Neuronal stem cell (in vitro differentiated cells): Measurements from ENCODE around the gene ZNF236.
"Not testable (repeated sequence)": the region's sequence is repeated elsewhere in the genome, so short reads cannot be mapped to it uniquely, and the experiment has no call there.

Experiments used
- DNase-seq: peaks from one replicate; pipeline ENCODE4 v3.0.0-alpha.2; 2013; ENCODE audit warnings: low spot score
- H2AFZ ChIP-seq: one replicate; pipeline ENCODE4 v1.6.1; 2013; ENCODE audit warnings: mild to moderate bottlenecking, low read length, inconsistent platforms
- H2AK5ac ChIP-seq: 2 replicates; pipeline ENCODE4 v1.6.1; 2013; ENCODE audit warnings: low read depth, mild to moderate bottlenecking, inconsistent platforms, low read length, moderate library complexity, mixed read lengths
- H2BK120ac ChIP-seq: 2 replicates; pipeline ENCODE4 v1.6.1; 2013; ENCODE audit warnings: low read depth, mild to moderate bottlenecking, inconsistent platforms, low read length, moderate library complexity, mixed read lengths
- H2BK12ac ChIP-seq: one replicate; pipeline ENCODE4 v1.6.1; 2013; ENCODE audit warnings: low read length, inconsistent platforms
- H2BK15ac ChIP-seq: 2 replicates; pipeline ENCODE4 v1.6.1; 2013; ENCODE audit warnings: mild to moderate bottlenecking, low read length, inconsistent platforms, mixed read lengths
- H2BK5ac ChIP-seq: one replicate; pipeline ENCODE4 v1.6.1; 2013; ENCODE audit warnings: inconsistent platforms, mild to moderate bottlenecking, low read length, moderate library complexity
- H3K14ac ChIP-seq: one replicate; pipeline ENCODE4 v1.6.1; 2013; ENCODE audit warnings: low read length, inconsistent platforms
- H3K18ac ChIP-seq: 2 replicates; pipeline ENCODE4 v1.6.1; 2013; ENCODE audit warnings: low read length, inconsistent platforms
- H3K23ac ChIP-seq: 2 replicates; pipeline ENCODE4 v1.6.1; 2013; ENCODE audit warnings: low read depth, mild to moderate bottlenecking, mixed read lengths, low read length, inconsistent platforms; ENCODE audit not compliant: poor library complexity
- H3K27ac ChIP-seq: replicated peaks from 3 replicates; pipeline ENCODE4 v1.5.1; 2013; ENCODE audit warnings: low read length, inconsistent platforms
- H3K27me3 ChIP-seq, 3 experiments: 2 replicates each; pipeline ENCODE4 v1.6.1; 2013; ENCODE audit warnings: low read length in 3 of 3, mild to moderate bottlenecking in 2 of 3, inconsistent platforms in 1 of 3, low read depth in 1 of 3, mixed read lengths in 1 of 3, moderate library complexity in 1 of 3; ENCODE audit not compliant: control insufficient read depth in 3 of 3, insufficient read depth in 3 of 3
- H3K36me3 ChIP-seq, 2 donors: replicated peaks in 1 of 2; 2 replicates each; pipeline ENCODE4 v1.6.1; 2013; ENCODE audit warnings: low read length in 2 of 2; ENCODE audit not compliant: control insufficient read depth in 2 of 2, insufficient read depth in 2 of 2
- H3K4ac ChIP-seq: 2 replicates; pipeline ENCODE4 v1.6.1; 2013; ENCODE audit warnings: inconsistent platforms, mild to moderate bottlenecking, low read length, moderate library complexity
- H3K4me1 ChIP-seq, 2 donors: 1 replicate in 1 of 2; 2 replicates in 1 of 2; pipeline ENCODE4 v1.6.1; 2013; ENCODE audit warnings: low read length in 2 of 2, low read depth in 1 of 2; ENCODE audit not compliant: control insufficient read depth in 2 of 2, insufficient read depth in 1 of 2
- H3K4me2 ChIP-seq: one replicate; pipeline ENCODE4 v1.6.1; 2013; ENCODE audit warnings: mild to moderate bottlenecking, low read length, inconsistent platforms; ENCODE audit not compliant: insufficient read depth, poor library complexity, severe bottlenecking
- H3K4me3 ChIP-seq, 2 donors: 2 replicates each; pipeline ENCODE4 v1.5.1; 2013; ENCODE audit warnings: low read length in 2 of 2, mild to moderate bottlenecking in 2 of 2, inconsistent platforms in 1 of 2, moderate library complexity in 1 of 2
- H3K79me1 ChIP-seq: one replicate; pipeline ENCODE4 v1.6.1; 2013; ENCODE audit warnings: low read depth, mild to moderate bottlenecking, inconsistent platforms, low read length, moderate library complexity
- H3K9ac ChIP-seq: one replicate; pipeline ENCODE4 v1.6.1; 2013; ENCODE audit warnings: mild to moderate bottlenecking, low read depth, low read length, inconsistent platforms; ENCODE audit not compliant: poor library complexity
- H3K9me3 ChIP-seq, 2 donors: replicated peaks in 1 of 2; 2 replicates each; pipeline versions ENCODE3 to v1.6.1; 2013; ENCODE audit warnings: low read length in 2 of 2, mild to moderate bottlenecking in 2 of 2, inconsistent platforms in 1 of 2, low read depth in 1 of 2, mixed read lengths in 1 of 2, moderate library complexity in 1 of 2; ENCODE audit not compliant: control insufficient read depth in 2 of 2, insufficient read depth in 1 of 2
- H4K8ac ChIP-seq: one replicate; pipeline ENCODE4 v1.6.1; 2013; ENCODE audit warnings: low read depth, mild to moderate bottlenecking, inconsistent platforms, low read length, moderate library complexity
- H4K91ac ChIP-seq: one replicate; pipeline ENCODE4 v1.6.1; 2013; ENCODE audit warnings: low read length, low read depth, mild to moderate bottlenecking, inconsistent platforms; ENCODE audit not compliant: poor library complexity
- WGBS, 2 donors: extraction: QIAGEN DNeasy Blood & Tissue Kit; methylation state at CpG; one replicate each; pipeline ENCODE4 v1.1.7; 2013; ENCODE audit warnings: missing lambda C conversion rate in 2 of 2, mixed read lengths in 1 of 2; ENCODE audit not compliant: insufficient read length in 2 of 2, insufficient replicate concordance in 1 of 2; ENCODE audit errors: extremely low coverage in 2 of 2; 5-methylcytosine and 5-hydroxymethylcytosine counted together

Gene ZNF236

GRCh38 chr18:76941284-76941683 is 118.9 kb downstream of the ZNF236 start:
- Histone ChIP-seq H3K23ac (peak overlapping the region; percentile 73), H3K27ac (no peak overlapping the region), H2BK5ac (no peak overlapping the region), H3K79me1 (peaks cover 2% of the 10 kb centered on the region), H2AFZ (no peak overlapping the region), H3K4me2 (no peak overlapping the region), H2AK5ac (no peak overlapping the region), H3K4me1 (no peaks in the 10 kb centered on the region), H3K14ac (peak overlapping the region; percentile 67), H3K9me3 (peaks cover 0 to 5% of the 10 kb centered on the region in 2 donors), H2BK120ac (no peak overlapping the region), H2BK15ac (no peak overlapping the region), H3K36me3 (peaks cover 7 to 39% of the 10 kb centered on the region in 2 donors), H3K4ac (no peak overlapping the region), H3K4me3 (peak overlapping the region in 1 of 2 donors; percentile 42), H3K27me3 (no peaks in the 10 kb centered on the region), H4K91ac (no peak overlapping the region), H3K9ac (no peak overlapping the region), H4K8ac (peak overlapping the region; percentile 65), H2BK12ac (no peak overlapping the region), H3K18ac (peak overlapping the region; percentile 57)
- WGBS, 2 donors = no CpG with 5 or more reads among the region's 9 CpGs
- DNase-seq = no peak

DNA sequence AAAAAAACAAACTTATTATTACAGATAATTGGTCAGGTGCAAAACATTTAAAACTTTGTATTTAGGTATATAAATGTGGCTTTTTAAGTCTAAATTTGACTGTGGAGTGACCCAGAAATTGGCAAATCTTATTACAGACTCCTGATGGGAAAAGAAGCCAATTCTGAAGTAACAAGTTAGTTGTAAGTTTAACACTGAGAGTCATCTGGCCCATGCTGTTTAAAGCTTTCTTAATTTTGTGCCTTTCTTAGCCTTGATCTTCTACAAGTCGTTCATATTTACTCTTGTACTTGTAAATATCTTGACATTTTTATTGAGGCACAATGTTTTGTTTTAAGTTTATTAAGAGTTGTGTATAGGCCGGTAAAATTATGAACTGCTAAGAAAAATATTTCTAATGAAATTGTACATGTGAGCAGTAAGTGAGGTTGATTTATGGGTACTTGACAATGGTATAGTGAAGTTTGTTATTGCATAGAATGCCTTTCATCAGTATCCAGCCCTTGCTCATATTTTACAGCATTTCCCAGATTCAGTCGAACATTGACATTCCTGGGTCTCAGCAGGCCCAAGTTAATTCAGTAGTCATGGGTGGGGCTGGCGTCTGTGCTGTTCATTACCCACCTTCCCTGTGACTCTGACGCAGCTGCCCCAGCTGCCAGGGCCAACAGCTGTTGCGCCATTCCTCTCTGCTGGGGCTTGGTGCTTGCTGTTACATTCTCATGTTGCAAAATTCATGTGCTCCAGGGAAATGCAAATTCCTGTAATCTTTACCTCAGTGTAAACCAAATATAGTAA is 121.4 kb downstream of the ZNF236 start:
- Histone ChIP-seq H3K18ac (no peak overlapping the region), H3K36me3 (peaks cover 2 to 36% of the 10 kb centered on the region in 2 donors), H2BK120ac (no peak overlapping the region), H2BK12ac (no peak overlapping the region), H3K9ac (no peak overlapping the region), H3K4me1 (no peaks in the 10 kb centered on the region), H3K4me2 (no peak overlapping the region), H2AFZ (no peak overlapping the region), H3K23ac (no peak overlapping the region), H3K27ac (no peak overlapping the region), H3K4ac (no peak overlapping the region), H3K79me1 (peaks cover 2% of the 10 kb centered on the region), H4K91ac (no peak overlapping the region), H3K14ac (no peak overlapping the region), H2BK5ac (no peak overlapping the region), H3K4me3 (no peak overlapping the region), H4K8ac (no peak overlapping the region), H2AK5ac (no peak overlapping the region), H2BK15ac (no peak overlapping the region), H3K9me3 (peaks cover 0 to 3% of the 10 kb centered on the region in 2 donors), H3K27me3 (no peaks in the 10 kb centered on the region)
- no CpG with 5 or more reads among the region's 6 CpGs for WGBS, 2 donors
- no peak for DNase-seq

DNA sequence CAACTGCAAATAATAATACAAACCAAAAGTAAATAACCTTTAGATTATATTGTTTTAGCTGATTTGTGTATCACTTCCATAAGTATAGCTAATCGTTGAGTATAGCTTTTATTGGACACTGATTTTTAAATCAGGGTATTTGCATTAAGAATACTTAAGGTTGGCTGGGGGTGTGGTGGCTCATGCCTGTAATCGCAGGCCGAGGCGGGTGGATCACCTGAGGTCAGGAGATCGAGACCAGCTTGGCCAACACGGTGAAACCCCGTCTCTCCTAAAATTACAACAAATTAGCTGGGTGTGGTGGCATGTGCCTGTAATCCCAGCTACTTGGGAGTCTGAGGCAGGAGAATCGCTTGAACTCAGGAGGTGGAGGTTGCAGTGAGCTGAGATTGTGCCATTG is 122.0 kb downstream of the ZNF236 start:
- H3K27me3 ChIP-seq, H3K14ac ChIP-seq, H2AFZ ChIP-seq, H2BK12ac ChIP-seq, H3K4ac ChIP-seq, H2AK5ac ChIP-seq, H2BK120ac ChIP-seq, H3K9ac ChIP-seq, H3K4me1 ChIP-seq, H2BK15ac ChIP-seq, H3K79me1 ChIP-seq, H3K9me3 ChIP-seq, H4K91ac ChIP-seq, H2BK5ac ChIP-seq, H3K4me3 ChIP-seq, H3K23ac ChIP-seq, H3K18ac ChIP-seq, DNase-seq, H3K27ac ChIP-seq, H4K8ac ChIP-seq, H3K4me2 ChIP-seq: not testable (repeated sequence)
- no CpG with 5 or more reads among the region's 8 CpGs for WGBS, 2 donors
- H3K36me3 ChIP-seq = peaks cover 3 to 36% of the 10 kb centered on the region in 2 donors

DNA sequence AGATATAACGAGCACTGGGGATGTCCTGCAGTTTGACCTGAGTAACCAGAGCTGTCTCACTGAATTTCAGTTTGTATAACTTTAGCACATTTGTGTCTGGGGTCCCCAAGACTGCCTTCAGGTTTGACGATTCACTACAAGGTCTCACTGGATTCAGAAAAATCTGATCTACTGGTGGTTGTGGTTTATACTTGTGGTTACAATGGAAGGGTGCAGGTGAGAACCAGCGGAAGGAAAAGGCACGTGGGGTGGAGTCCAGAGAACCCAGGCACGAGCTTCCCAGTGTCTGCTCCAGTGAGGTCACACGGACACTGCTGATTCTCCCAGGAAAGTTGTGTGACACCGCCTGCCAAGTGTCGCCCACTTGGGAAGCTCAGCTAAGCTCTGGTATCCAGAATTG is 126.0 kb downstream of the ZNF236 start:
- Histone ChIP-seq H3K27me3 (no peaks in the 10 kb centered on the region), H3K4me1 (no peaks in the 10 kb centered on the region), H2BK15ac (no peak overlapping the region), H3K14ac (no peak overlapping the region), H3K18ac (no peak overlapping the region), H2BK5ac (no peak overlapping the region), H4K8ac (no peak overlapping the region), H4K91ac (no peak overlapping the region), H3K36me3 (peaks cover 4 to 59% of the 10 kb centered on the region in 2 donors), H2BK120ac (no peak overlapping the region), H3K9ac (no peak overlapping the region), H3K23ac (no peak overlapping the region), H2AK5ac (no peak overlapping the region), H3K4ac (no peak overlapping the region), H3K79me1 (peaks cover 2% of the 10 kb centered on the region), H2BK12ac (no peak overlapping the region), H3K27ac (no peak overlapping the region), H3K4me3 (no peak overlapping the region), H3K4me2 (no peak overlapping the region), H2AFZ (no peak overlapping the region), H3K9me3 (no peaks in the 10 kb centered on the region)
- WGBS, 2 donors = no CpG with 5 or more reads among the region's 8 CpGs
- DNase-seq = no peak
